ENCODE measurements around the gene NCF4.

Gene NCF4

DNA sequence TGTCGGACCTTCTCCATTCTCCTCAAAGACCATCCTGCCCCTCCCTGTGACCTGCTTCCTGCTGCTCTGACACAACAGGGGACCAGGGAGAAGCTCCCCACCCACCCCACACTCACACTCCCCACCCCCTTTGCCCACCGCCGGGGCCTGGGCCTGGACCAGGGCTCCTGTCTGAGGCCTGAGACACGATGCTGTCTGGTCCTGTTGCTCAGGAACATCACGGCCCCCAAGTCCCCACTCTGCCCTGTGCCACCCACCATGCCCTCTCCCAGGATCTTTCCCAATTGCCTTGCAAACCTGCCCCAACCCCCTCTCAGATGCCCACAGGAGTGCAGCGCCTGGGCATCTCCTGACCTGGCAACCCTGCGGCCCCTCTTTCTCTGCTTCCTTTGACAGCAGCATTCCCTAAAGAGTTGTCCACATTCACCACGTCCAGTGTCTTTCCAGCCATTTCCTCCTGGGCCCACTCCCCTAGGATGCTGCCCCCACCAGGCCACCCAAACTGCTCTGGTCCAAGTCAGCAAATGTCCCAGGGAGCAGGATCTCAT, 63.4 kb downstream of the NCF4 start:
- DNase-seq, result no peak

DNA sequence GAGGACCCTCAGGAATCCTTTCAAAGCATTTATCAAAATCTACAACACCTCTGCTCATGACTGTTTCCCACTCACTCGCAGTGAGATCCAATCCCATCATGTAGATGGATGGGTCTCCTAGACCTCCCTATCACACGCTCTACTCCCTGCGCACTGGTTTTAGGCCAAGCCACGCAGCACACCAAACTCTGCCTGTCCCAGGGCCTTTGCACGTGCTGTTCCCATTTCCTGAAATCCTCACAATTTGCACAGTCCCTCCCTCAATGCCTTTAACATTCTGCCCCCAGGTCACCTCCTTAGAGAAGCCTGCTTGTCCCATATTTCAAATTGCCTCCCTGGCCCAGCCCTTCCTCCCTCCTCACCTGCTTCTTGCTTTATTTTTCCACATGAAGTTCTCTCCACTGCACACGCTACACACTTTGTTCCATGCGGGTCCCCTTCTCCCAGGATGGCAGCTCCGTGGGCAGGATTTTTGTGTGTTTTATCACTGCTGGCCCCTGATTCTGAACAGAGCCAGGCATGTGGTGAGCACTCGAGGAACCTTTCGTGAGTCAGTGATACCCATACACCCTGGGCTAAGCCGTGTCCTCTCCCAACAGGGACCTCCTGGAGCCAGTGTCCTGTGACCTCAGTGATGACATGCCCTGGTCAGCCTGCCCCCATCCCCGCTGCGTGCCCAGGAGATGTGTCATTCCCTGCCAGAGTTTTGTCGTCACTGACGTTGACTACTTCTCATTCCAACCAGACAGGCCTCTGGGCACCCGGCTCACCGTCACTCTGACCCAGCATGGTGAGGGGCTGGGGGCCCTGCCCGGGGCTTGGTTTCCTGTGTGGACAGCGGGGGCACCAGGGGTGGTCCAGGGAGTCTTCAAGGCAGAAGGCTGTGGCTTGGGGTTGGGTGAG, 64.8 kb downstream of the NCF4 start:
- no peak for DNase-seq

DNA sequence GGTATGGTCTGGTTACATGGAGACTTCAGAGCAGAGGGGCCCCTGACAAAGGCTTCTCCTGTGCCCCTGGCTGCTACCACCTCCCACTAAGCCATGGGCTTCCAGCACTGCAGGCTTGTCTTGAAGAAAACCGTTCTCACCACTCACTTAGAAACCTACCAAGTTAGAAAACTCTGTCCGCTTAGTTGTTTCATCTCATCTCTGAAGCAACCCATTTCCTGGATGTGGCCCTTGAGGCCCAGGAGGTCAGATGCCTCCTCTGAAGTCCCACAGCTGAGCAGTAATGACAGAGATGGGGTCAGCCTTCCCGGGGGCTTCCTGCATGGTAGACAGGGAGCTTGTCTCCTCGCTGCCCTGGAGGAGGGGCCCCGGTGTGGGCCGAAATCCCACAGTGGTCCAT, 65.5 kb downstream of the NCF4 start:
- no peak for DNase-seq

DNA sequence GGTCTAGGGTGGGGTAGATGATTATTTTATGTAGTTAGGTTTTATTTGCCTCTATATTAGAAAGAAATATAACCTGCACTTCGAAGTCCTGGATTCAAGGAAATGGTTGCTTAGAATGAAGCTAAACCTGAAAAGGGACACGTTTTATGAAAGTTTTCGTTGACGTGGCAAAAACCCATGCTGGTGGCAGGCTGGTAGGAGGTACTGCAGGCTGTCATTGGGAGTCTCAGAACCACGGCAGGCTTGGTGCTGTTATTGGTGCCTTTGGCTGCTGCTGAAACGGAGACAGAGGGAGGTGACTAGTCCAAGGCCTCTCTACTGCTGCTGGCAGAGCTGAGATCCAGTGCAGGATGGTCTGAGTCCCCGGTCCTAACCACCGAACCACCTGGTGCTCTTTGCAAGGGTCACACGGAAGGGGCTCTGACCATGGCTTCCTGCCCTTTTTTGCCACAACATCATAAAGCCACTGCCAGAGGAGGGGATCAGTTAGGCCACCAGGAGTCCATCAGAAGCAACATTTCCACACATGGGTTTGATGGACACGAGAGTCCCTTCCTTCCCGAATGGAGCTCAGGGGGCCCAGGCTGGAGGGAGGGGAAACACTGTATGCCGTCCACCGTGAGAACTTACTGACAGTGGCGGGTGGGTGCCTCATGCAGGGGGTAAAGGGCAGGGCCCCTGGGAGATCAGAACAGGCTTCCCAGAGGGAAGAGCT, 66.1 kb downstream of the NCF4 start:
- no peak for DNase-seq
